H7 (cell line): Measurements from ENCODE around the gene PPFIBP2. TPM values are rescaled to one million over a fixed set of nuclear protein-coding genes. Genes with fewer than 3 reads are reported as not detected.

ENCODE experiments used
- DNase-seq: peaks from one replicate; pipeline ENCODE4 v3.0.0; 2012
- H3K27me3 ChIP-seq: 2 replicates; pipeline ENCODE4 v1.6.0; 2011; ENCODE audit warnings: mild to moderate bottlenecking, low read length; ENCODE audit not compliant: control insufficient read depth, insufficient read depth
- H3K36me3 ChIP-seq: replicated peaks from 2 replicates; pipeline ENCODE4 v1.5.1; 2011; ENCODE audit warnings: low read length; ENCODE audit not compliant: control insufficient read depth, insufficient read depth
- H3K4me3 ChIP-seq: 2 replicates; pipeline ENCODE4 v1.5.1; 2011; ENCODE audit warnings: low read depth, mild to moderate bottlenecking, control low read depth, low read length, moderate library complexity; ENCODE audit not compliant: insufficient read depth
- total RNA-seq: library from RNA; depleted of rRNA; stranded (reverse); fragments of >200 nt; shearing (Covaris generic); gene quantifications from 2 replicates; pipeline ENCODE4 v1.2.3, GENCODE V29; 2014

PPFIBP2 gene
- total RNA-seq, 1 experiment from 2014 or later = 9.4 TPM

DNA sequence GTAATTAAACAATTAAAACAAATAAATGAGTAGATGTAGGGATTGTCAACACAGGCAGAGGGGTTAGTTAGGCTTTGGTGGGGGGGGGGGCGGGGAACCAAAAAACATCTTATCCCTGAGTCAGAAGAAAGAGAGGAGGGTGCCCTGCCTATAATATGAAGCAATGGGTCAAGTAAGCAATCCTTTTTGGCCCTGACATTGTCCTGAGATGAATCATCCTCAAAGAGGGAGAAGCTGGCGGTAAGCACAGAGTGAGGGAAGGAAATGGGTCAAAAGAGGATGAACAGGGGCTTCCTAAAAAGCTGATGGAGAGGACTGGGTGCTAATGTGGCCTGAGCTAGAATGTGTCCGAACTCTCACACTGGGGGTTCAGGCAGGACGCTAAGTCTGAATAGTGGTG lies 23.7 kb upstream of the PPFIBP2 start:
- no peaks in the 10 kb centered on the region for H3K36me3 ChIP-seq

DNA sequence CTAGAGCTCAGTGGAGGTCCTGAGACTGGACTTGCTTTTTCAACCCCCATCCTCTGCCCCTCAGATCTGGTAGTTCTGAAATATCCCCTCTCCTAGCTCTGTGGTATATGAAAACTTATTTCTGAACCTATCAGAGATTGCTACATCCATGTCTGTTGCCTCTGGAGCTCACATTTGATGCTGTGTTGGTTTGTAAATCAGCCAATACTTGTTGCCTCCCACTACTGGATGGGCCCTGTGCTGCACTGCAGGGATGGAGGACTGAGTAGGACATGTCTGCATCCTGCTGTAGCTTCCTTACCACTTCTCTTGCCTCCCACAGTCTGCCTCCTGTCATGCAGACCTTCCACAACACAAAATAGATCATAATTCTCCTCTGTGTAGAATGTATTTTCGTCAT lies 23.3 kb upstream of the PPFIBP2 start:
- Histone ChIP-seq H3K27me3 (no peaks in the 10 kb centered on the region), H3K4me3 (no peak overlapping the region), H3K36me3 (no peaks in the 10 kb centered on the region)
- DNase-seq = no peak

More for the DNA sequence above, 23.7 kb upstream of the PPFIBP2 start:
- H3K27me3 ChIP-seq = no peaks in the 10 kb centered on the region
- H3K4me3 ChIP-seq = no peak overlapping the region
- no peak for DNase-seq

DNA sequence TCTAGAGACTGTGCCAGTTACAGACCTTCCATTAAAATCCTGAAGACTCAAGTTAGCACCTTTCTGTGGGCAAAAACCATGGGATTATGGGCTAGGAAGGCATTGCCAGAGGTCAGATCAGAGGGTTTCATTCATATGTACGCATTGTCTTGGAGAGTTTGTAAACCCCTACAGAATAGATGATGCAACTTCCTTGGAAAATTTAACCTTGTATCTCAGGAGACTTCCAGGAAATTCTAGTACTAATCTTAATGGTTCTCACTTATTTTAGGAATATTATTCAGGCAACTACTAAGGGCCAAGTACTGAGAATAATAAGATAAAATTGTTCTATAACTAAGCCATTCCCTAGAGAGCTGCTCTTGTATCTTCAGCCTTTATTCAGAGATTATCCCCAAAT lies 21.5 kb upstream of the PPFIBP2 start:
- DNase-seq = no peak
- H3K36me3 ChIP-seq = no peaks in the 10 kb centered on the region
- no peak overlapping the region for H3K4me3 ChIP-seq
- no peaks in the 10 kb centered on the region for H3K27me3 ChIP-seq

DNA sequence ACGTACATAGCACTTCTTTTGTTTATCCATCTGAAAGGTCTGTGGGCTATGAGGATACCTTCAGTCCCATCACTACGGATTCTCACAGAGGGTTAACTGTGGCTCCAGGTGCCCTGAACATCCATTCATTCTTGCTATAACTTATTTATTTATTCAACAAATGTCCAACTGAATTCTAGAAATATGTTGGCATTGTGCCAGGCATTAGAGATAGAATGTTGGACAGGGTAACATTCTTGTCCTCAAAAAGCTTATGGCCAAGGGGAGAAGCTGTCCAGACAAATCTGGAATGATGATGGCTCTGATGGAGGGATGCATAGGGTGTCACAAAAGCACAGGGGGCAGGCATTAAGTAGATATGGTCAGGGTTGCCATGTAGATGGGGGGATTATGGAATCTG lies 20.1 kb upstream of the PPFIBP2 start:
- Histone ChIP-seq H3K36me3 (no peaks in the 10 kb centered on the region), H3K27me3 (no peaks in the 10 kb centered on the region), H3K4me3 (no peak overlapping the region)
- DNase-seq = no peak

DNA sequence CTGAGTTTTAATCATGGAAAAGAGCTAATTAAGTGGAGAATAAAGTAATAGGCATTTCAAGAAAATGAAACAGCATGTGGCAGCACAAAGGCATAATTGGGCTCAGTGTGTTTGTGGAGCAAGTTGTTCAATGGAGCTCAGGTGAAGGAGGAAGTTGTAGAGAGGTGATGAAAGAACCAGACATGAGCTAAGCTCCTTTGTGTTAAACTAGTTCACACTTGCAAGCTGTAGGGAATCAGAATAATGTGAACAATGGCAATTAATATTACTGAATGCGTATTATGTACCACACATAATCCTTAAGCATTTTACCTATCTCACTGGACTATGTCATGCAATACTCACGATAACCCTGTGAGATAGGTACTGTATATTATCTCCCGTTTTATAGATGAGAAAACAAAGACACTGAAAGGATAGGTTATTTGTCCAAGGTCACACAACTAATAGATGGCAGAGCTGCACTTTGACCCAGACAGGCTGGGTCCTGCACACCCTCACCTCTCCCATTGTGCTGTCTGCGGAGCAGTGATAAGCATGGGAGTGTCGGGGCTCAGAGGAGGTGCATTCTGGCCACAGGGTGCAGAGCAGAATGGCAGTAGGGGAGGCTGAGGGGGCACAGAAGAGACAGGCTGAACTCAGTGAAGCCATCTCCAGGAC lies 19.6 kb upstream of the PPFIBP2 start:
- H3K4me3 ChIP-seq = no peak overlapping the region
- H3K27me3 ChIP-seq = no peaks in the 10 kb centered on the region
- DNase-seq = no peak

DNA sequence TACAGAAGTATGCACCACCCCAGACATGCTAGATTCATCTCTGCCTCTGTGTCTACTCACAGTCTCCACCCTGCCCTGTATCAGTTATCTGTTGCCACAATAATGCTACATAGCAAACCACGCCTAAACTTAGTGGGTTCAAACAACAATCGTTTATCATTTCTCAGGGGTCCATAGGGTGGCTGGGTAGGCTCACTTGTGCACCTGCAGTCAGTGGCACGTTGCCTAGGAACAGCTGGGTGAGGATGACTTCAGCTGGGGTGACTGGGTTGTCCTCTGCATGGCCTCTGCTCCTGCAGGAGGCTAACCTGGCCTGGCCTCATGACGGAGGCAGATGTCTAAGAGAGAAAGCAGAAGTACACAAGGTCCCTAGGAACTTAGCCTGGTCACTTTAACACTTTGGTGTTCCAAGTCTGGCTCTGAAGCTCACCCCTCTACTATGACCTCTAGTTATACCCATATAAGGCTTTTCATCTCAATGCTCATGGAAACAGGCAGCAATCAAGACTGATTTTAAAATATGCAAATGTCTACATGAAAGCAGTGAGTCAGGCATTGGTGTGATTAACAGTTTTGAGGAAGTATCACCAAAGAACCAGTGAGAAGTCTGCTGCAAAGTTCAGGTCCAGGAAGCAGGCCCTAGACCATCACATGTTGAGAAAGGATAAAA lies 17.8 kb upstream of the PPFIBP2 start:
- DNase-seq = no peak
- H3K36me3 ChIP-seq = no peaks in the 10 kb centered on the region

More for the DNA sequence above, 19.6 kb upstream of the PPFIBP2 start:
- no peaks in the 10 kb centered on the region for H3K36me3 ChIP-seq

DNA sequence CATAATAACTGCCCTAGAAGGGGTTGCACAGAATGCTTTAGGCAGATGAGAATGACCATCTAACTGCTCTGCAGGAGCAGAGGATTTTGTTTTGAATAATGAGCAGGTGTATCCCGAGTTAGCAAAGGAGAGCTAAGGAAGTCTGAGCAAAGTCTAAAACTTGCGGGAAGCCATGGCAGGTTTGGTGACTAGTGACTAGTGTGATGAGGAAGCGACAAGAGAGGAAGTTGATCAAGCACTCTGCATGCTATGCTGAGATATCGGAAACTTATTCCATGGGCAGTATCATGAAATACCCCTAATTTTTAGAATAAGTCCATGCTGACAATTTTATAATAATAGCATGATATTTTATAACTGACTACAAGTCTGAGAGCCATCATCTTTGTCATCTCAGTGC lies 15.6 kb upstream of the PPFIBP2 start:
- H3K4me3 ChIP-seq = no peak overlapping the region
- no peaks in the 10 kb centered on the region for H3K36me3 ChIP-seq
- no peak for DNase-seq
- H3K27me3 ChIP-seq = no peaks in the 10 kb centered on the region

More for the DNA sequence above, 17.8 kb upstream of the PPFIBP2 start:
- no peak overlapping the region for H3K4me3 ChIP-seq
- H3K27me3 ChIP-seq = no peaks in the 10 kb centered on the region

DNA sequence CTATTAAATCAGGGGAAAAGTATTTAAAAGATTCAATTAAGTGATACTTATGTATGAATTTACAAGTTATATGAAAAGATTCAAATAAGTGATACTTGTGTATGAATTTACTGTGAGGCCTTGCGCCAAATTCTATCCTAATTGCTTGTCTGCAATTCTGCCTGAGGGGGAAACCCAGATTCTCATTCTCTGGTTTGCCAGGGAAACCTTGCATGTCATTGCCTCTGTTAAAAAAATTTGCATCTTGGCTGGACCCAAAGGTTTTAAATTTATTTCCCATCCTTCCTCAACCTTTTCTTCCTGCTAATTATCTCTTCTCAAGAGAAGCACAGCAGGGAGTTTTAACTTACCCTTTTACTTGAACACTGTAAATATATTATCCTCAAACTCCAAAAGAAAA lies 14.7 kb upstream of the PPFIBP2 start:
- Histone ChIP-seq H3K36me3 (no peaks in the 10 kb centered on the region), H3K4me3 (no peak overlapping the region), H3K27me3 (no peaks in the 10 kb centered on the region)
- DNase-seq = no peak

DNA sequence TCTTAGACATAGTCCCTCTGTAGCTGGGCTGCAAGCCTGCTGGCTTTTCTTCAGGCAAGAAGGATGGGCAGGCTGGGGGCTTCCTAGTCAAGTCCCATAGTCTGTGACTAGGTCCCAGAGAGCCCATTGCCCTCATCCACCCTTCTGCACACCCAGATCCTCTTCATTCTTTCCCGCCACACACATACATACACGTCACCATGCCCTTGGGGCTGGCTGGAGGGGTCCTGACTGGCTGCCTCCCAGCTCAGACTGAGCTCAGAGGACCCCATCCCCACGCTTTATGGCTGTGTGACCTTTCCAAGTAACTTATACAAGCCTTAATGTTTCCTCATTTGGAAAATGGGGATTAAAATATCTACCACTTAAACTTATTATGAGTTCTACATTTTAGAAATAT lies 13.5 kb upstream of the PPFIBP2 start:
- Histone ChIP-seq H3K36me3 (no peaks in the 10 kb centered on the region), H3K27me3 (no peaks in the 10 kb centered on the region; the same call in 1 of the 2 replicates), H3K4me3 (no peak overlapping the region)
- DNase-seq = no peak

DNA sequence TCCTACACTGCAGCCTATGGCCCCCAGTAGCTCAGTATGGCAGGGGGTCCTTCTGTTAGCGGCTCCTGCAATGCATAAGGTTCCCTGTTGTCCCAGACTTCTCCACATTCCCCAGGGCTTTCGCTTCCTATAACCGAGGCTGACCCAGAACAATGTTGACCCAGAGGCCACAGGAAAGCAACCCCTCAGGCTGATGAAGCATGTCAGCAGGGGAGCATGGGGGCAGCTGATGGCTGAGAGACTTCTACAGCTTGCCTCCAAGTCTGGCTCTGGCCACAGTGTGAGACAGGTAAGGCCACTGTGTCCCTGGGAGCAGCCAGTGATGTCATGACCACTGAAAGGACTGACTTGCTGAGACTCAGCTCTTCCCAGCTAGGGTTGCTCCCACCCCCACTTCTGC lies 12.5 kb upstream of the PPFIBP2 start:
- H3K27me3 ChIP-seq = no peaks in the 10 kb centered on the region; the same call in 1 of the 2 replicates
- H3K4me3 ChIP-seq = no peak overlapping the region
- DNase-seq = no peak
- H3K36me3 ChIP-seq = no peaks in the 10 kb centered on the region

DNA sequence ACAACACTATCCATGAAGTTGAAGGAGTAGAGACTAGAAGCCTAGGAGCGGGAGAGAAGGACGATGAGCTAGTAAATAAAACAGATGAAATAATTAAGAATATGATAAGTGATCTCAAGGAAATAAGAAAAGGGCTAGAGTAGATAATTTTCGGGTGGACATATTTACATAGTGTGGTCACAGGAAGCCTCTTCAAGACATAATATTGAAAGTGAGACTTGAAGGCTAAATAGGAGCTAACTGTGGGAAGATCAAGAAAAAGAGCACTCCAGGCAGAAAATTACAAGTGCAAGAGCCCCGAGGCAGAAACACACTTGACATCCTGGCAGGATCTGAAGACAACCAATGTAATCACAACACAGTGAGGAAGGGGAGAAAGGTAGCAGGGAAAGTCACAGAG lies 11.9 kb upstream of the PPFIBP2 start:
- Histone ChIP-seq H3K27me3 (no peaks in the 10 kb centered on the region; the same call in 1 of the 2 replicates), H3K36me3 (no peaks in the 10 kb centered on the region)
- no peak for DNase-seq

DNA sequence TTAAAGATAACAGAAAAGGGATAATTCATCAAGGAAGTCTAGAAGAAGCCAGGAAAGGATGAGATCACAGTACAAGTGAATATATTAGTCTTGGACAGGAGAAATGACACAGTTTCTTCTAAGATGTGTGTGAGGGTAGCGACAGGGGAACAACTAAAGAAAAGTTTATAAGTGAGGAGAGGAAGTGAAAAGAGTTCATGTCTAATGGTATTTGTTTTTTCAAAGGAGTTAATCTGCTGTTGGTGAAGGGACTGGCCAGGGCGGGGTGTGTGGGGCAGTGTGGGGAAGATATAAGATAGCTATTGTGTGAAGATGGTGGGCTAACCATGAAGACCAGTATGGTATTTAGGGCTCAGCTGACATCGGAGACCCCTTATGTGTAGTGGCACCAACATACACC lies 7.6 kb upstream of the PPFIBP2 start:
- Histone ChIP-seq H3K36me3 (no peaks in the 10 kb centered on the region), H3K4me3 (no peak overlapping the region), H3K27me3 (no peaks in the 10 kb centered on the region; the same call in 1 of the 2 replicates)
- no peak for DNase-seq

More for the DNA sequence above, 11.9 kb upstream of the PPFIBP2 start:
- H3K4me3 ChIP-seq = no peak overlapping the region

DNA sequence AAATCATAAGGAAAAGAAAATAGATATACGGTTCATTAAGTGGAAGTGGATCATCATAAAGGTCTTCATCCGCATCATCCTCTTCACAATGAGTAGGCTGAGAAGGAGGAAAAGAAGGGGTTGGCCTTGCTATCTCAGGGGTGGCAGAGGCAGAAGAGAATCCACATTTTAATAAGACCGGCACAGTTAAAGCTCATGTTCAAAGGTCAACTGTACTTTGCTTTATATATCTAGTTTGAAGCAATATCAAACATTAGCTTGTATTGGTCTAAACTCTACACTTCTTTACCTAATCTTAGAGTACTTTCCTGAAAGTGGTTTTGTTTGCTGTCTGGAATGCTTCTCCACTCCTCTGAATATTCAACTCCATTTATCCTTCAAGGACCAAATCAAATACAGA lies 5.7 kb upstream of the PPFIBP2 start:
- Histone ChIP-seq H3K27me3 (no peaks in the 10 kb centered on the region; the same call in 1 of the 2 replicates), H3K36me3 (no peaks in the 10 kb centered on the region), H3K4me3 (no peak overlapping the region)
- DNase-seq = no peak

DNA sequence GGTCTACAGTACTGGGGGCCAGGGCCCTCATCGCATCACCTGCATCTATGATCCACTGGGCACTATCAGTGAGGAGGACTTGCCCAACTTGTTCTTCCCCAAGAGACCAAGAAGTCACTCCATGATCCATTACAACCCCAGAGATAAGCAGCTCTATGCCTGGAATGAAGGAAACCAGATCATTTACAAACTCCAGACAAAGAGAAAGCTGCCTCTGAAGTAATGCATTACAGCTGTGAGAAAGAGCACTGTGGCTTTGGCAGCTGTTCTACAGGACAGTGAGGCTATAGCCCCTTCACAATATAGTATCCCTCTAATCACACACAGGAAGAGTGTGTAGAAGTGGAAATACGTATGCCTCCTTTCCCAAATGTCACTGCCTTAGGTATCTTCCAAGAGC lies 3.8 kb upstream of the PPFIBP2 start:
- Histone ChIP-seq H3K4me3 (no peak overlapping the region), H3K27me3 (peaks cover 11% of the 10 kb centered on the region), H3K36me3 (no peaks in the 10 kb centered on the region)
- DNase-seq = no peak

DNA sequence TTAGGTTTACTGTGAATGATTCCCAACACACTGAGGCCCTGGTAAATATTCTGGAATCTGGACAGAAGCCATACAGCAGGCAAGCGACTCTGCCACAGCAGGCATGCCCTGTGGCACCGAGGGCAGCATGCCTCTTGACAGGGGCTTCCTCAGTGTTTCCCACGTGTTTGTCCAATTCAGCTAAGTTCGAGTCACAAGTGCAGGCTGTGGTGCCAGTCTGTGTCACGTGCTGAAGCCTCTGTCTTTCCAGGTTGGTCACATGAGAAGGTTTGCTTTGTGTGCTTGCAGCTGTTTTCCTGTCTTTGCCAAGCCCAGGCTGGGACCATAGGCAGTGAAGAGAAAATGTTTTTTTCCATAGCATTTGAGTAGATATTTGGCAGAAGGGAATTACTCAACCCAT lies 2.4 kb upstream of the PPFIBP2 start:
- no peaks in the 10 kb centered on the region for H3K36me3 ChIP-seq
- peaks cover 15% of the 10 kb centered on the region for H3K27me3 ChIP-seq
- no peak for DNase-seq
- H3K4me3 ChIP-seq = no peak overlapping the region
